GM18870 (cell line): ENCODE data around the gene CHN2.

Experiments used
- ATAC-seq: cut with Tn5 transposase; IDR thresholded peaks from one replicate; pipeline ENCODE4 v1.9.1; 2021; ENCODE audit warnings: moderate library complexity; ENCODE audit not compliant: unreplicated experiment

The CHN2 gene

GRCh38 chr7:29329686-29330085, 135.1 kb downstream of the CHN2 start:
- ATAC-seq: no peak

DNA sequence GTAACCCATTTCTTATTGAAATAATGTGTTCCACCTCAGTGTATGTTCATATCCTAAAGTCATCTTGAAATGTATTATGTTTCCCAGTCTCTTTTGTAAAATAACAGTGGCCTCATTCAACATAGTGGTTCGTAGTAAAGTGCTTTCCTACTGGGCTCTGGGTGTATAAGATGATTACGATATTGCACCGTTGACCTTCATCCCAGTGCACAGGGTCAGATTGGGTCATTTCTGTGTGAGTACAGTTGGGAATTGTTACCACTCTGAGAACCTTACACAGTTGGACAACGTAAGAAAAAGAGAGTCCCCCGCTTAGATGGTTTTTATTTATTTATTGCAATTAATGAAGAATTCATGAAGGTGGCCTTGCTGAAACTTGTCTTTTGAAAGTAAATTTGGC, 135.6 kb downstream of the CHN2 start:
- no peak for ATAC-seq

- ATAC-seq: no peak
Observed at GRCh38 chr7:29331163-29331562, 136.6 kb downstream of the CHN2 start.

DNA sequence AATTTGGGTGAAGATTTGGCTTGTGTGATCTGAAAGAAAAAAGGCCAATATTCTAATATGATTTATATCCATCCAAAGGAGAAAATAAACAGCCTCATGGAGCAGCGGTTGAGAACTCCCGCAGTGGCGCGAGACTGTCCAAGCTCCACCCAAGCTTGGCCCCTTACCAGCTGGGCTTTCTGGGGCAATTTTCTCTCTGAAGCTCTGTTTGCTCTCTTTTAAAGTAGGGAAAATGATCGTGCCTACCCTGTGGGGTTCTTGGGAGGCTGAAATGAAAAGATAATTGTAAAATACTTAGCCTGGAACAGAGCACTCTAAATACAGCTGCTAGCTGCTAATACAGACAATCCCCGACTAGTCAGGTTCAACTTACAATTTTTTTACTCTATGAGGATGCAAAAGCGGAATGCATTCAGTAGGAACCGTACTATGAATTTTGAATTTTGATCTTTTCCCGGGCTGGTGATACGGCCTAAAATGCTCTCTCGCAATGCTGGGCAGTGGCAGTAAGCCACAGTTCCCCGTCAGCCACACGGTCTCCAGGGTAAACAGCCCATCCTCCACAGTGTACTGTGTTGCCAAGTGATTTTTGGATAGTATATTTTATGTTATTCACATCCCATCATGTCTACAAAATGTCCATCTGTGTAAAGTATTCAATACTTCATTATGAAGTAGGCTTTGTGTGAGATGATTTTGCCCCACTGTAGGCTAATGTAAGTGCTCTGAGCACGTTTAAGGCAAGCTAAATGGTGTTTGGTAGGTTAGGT, 137.7 kb downstream of the CHN2 start:
- ATAC-seq: no peak

DNA sequence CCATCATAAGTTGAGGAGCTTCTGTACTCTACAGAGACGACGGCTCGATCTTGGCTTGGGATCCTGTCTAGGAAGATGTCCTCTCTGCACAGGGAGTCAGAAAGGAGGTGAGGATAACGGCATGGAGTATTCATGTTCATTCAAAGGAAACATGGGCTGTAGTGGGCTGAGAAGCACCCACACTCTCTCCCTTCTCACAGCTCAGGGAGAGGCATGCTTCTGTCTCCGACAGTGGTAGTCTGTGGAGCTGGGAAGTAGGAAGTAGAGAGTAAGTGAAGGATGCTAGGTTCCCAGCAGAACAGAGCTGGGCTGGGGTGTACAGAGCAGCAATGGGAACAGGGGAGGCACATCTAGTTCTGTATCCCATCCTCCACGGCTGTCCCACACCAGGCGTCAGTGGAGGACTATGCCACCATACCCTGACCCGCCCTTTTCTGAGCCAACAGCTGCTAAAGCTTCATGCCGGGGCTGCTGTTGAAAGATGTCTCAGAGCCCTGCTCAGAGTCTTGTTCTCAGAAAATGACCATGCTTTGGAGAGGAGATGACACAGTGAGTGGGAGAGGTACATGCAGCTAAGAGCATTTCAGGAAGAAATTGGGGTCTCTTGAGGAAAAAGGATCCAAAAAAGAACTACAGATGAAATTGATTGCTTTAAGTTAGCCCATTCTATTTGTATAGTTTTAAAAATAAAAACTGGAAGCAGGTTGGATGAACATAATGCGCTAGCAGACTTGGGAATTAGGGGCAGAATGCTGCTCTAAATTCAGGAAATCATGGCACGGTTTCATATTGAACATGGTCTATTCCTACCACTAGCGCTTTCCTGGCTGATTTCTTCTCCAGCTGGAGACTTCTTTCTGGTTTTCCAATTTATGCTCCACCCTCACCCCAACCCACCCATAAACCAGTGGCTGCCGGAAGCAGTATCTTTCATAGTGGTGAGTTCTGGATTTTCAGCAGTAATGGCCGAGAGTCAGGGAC, 138.6 kb downstream of the CHN2 start:
- no peak for ATAC-seq

GRCh38 chr7:29335188-29336083, 140.9 kb downstream of the CHN2 start:
- no peak for ATAC-seq

GRCh38 chr7:29337546-29338116, 143.1 kb downstream of the CHN2 start:
- ATAC-seq: no peak

- no peak for ATAC-seq
Observed at GRCh38 chr7:29340696-29341095, 146.1 kb downstream of the CHN2 start.

GRCh38 chr7:29341156-29341555, 146.6 kb downstream of the CHN2 start:
- no peak for ATAC-seq

GRCh38 chr7:29342761-29343160, 148.2 kb downstream of the CHN2 start:
- ATAC-seq: no peak

- ATAC-seq: no peak
Observed at GRCh38 chr7:29343399-29343798, 148.8 kb downstream of the CHN2 start.

- ATAC-seq: no peak
Observed at GRCh38 chr7:29344334-29344978, 149.9 kb downstream of the CHN2 start.

GRCh38 chr7:29345590-29345989, 151.0 kb downstream of the CHN2 start:
- no peak for ATAC-seq

GRCh38 chr7:29346231-29346978, 151.8 kb downstream of the CHN2 start:
- no peak for ATAC-seq

DNA sequence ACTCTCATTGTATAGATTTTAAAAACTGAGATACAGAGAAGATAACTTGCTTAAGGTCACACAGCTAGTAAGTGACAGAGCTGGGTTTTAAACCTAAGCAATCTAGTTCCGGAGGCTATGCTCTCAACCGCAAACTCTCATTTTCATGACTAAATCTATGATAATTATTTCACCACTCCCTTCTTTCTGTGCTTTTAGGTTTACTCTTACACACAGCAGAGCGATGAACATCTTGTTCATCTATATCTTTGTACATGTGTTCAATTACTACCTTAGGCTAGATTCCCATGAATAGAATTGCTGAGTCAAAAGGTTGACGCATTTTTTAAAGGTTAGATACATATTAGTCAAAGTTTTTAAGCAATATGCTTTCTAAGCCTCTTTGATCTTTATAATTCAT, 154.8 kb downstream of the CHN2 start:
- no peak for ATAC-seq

DNA sequence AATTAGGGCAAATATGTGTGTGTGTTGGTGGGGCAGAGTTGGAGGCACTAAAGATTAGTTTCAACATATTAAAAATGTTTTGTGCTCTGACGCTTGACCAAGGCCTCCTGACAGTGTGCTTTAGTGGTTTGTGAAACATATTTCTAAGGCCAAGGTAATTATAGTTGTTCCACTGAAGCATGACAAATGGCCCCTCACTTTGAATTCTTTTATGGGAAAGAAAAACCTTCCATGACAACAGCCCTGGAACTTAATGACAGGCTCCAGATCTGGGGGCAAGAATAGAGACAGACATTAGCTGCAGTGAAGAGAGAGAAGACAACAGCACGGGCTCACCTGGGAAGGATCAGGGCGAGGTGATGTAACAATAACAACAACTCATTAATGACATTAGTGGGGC, 155.8 kb downstream of the CHN2 start:
- ATAC-seq: no peak

DNA sequence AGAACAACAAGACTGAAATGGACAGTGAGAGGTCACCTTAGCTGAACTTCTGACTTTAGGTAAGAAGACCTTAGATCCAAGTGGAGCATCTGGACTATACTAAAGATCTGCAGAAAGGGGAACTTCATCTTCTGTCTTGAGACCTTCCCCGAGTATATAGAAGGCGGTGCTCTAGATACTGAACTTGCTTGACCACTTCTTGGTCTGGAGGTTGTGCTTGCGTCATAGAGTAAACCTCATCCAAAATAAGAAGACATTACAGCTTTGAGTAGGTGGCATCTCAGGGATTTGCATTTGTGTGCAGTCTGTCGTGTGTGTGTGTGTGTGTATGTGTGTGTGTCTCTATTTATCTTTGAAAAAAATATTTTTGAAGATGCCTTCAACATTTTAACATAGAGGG, 157.5 kb downstream of the CHN2 start:
- ATAC-seq: no peak

GRCh38 chr7:29353810-29354209, 159.2 kb downstream of the CHN2 start:
- ATAC-seq: no peak

DNA sequence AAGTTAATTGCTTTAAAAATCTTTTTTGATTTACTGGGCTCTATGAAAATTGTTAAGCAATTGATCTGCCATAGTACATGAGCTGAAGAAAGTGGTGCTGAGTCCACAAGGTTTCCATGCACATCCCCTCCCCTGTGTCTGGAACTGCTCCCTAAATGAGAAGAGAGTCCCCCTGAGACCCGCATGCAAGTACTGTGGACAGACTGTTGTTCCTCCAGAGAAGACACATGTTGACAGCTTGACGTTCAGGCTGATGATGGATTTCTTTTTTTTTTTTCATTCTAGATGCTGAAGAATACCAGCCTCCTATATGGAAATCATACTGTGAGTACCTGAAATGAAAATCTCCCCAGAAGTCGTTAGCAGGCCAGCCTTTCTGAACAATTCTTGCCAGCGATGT, 159.8 kb downstream of the CHN2 start:
- ATAC-seq: no peak
